Natural killer cell (primary cell): ENCODE results near the gene GCNT1. TPM values are rescaled to one million over a fixed set of nuclear protein-coding genes. Genes with fewer than 3 reads are reported as not detected.

Experiments used
- ATAC-seq, 3 donors: fragments of 150-1000 bp in 2 of 3; fragments of 200-7000 bp in 1 of 3; cut with Tn5 transposase; 1 replicate in 1 of 3; 2 replicates in 2 of 3; pipeline ENCODE4 v1.10.0; 2021; ENCODE audit warnings: mild to moderate bottlenecking in 2 of 3, moderate library complexity in 2 of 3
- DNase-seq, 2 donors: peaks; one replicate each; pipeline versions ENCODE4 v3.0.0 to v3.0.0-alpha.2; 2013 to 2021; ENCODE audit warnings: mixed read lengths in 1 of 2
- H3K27ac ChIP-seq: one replicate; pipeline ENCODE4 v1.5.1; 2013; ENCODE audit warnings: mild to moderate bottlenecking, low read length
- H3K27me3 ChIP-seq: one replicate; pipeline ENCODE4 v1.6.1; 2013; ENCODE audit warnings: low read length; ENCODE audit not compliant: control insufficient read depth, insufficient read depth
- H3K36me3 ChIP-seq: one replicate; pipeline ENCODE4 v1.6.1; 2013; ENCODE audit warnings: low read length; ENCODE audit not compliant: control insufficient read depth, insufficient read depth
- H3K4me1 ChIP-seq: one replicate; pipeline ENCODE4 v1.6.1; 2013; ENCODE audit warnings: low read length; ENCODE audit not compliant: control insufficient read depth, insufficient read depth
- H3K4me3 ChIP-seq: one replicate; pipeline ENCODE4 v1.5.1; 2013; ENCODE audit warnings: low read length
- H3K9me3 ChIP-seq: one replicate; pipeline ENCODE4 v1.6.1; 2013; ENCODE audit warnings: low read length; ENCODE audit not compliant: control insufficient read depth, insufficient read depth
- H3K27ac Mint-ChIP-seq, 2 donors: one replicate each; pipeline ENCODE4 v1.8.0; 2022; ENCODE audit warnings: mild to moderate bottlenecking in 2 of 2, mixed read lengths in 2 of 2, moderate library complexity in 1 of 2
- H3K27me3 Mint-ChIP-seq, 2 donors: one replicate each; pipeline ENCODE4 v1.8.0; 2022; ENCODE audit warnings: low read depth in 2 of 2, mixed read lengths in 2 of 2
- H3K36me3 Mint-ChIP-seq: one replicate; pipeline ENCODE4 v1.8.0; 2022; ENCODE audit warnings: mixed read lengths
- H3K4me1 Mint-ChIP-seq, 2 donors: one replicate each; pipeline ENCODE4 v1.8.0; 2022; ENCODE audit warnings: mixed read lengths in 2 of 2
- H3K4me3 Mint-ChIP-seq: one replicate; pipeline ENCODE4 v1.8.0; 2022; ENCODE audit warnings: mild to moderate bottlenecking, moderate library complexity, mixed read lengths
- H3K9me3 Mint-ChIP-seq, 2 donors: one replicate each; pipeline ENCODE4 v1.8.0; 2022; ENCODE audit warnings: mixed read lengths in 2 of 2
- CTCF ChIP-seq: fragments of 200-600 bp; IDR thresholded peaks from one replicate; pipeline ENCODE4 v1.8.0; 2022; ENCODE audit warnings: antibody characterized with exemption
- WGBS: methylation state at CpG from one replicate; pipeline ENCODE4 v1.1.7; 2013; ENCODE audit warnings: missing lambda C conversion rate; ENCODE audit not compliant: insufficient coverage; 5-methylcytosine and 5-hydroxymethylcytosine counted together
- intact Hi-C: fragments of 100-400 bp; cut with micrococcal nuclease; formaldehyde crosslinking; loops from one replicate; pipeline ENCODE4 v1.14.2; 2022
- total RNA-seq, 4 donors: library from RNA; stranded (reverse); fragments of 120-200 nt in 1 of 4; gene quantifications; one replicate each; pipeline versions ENCODE4 v1.2.3 to v1.2.4, GENCODE V29; 2013 to 2022

Gene GCNT1
- total RNA-seq, 3 donors from 2014 or later (not counting 1 experiment from before 2014, with no cell fraction given) = 8.6 to 23.7 (median 18.5) TPM

GRCh38 chr9:76444322-76444929 lies 14.6 kb upstream of the GCNT1 start:
- H3K9me3 Mint-ChIP-seq = no peaks in the 10 kb centered on the region
- Histone ChIP-seq H3K4me3 (no peak overlapping the region), H3K27me3 (no peaks in the 10 kb centered on the region), H3K27ac (no peak overlapping the region), H3K9me3 (no peaks in the 10 kb centered on the region), H3K4me1 (peaks cover 4% of the 10 kb centered on the region), H3K36me3 (no peaks in the 10 kb centered on the region)
- H3K36me3 Mint-ChIP-seq = no peaks in the 10 kb centered on the region
- no peak for ATAC-seq
- H3K4me1 Mint-ChIP-seq = peaks cover 8 to 9% of the 10 kb centered on the region in 2 donors
- DNase-seq = no peak
- intact Hi-C loops = no loop called here
- no peak overlapping the region for H3K4me3 Mint-ChIP-seq
- TF ChIP-seq CTCF = no peak
- no peaks in the 10 kb centered on the region for H3K27me3 Mint-ChIP-seq
- no peak overlapping the region for H3K27ac Mint-ChIP-seq
- WGBS = 74% methylated on average over 5 of the region's 5 CpGs

- no peak for TF ChIP-seq CTCF
- Histone ChIP-seq H3K4me1 (peaks cover 4% of the 10 kb centered on the region), H3K4me3 (no peak overlapping the region), H3K36me3 (no peaks in the 10 kb centered on the region), H3K27me3 (no peaks in the 10 kb centered on the region), H3K9me3 (no peaks in the 10 kb centered on the region), H3K27ac (no peak overlapping the region)
- peaks cover 8 to 9% of the 10 kb centered on the region in 2 donors for H3K4me1 Mint-ChIP-seq
- H3K9me3 Mint-ChIP-seq = no peaks in the 10 kb centered on the region
- no peak overlapping the region for H3K27ac Mint-ChIP-seq
- no peak overlapping the region for H3K4me3 Mint-ChIP-seq
- no peaks in the 10 kb centered on the region for H3K27me3 Mint-ChIP-seq
- DNase-seq (no peak), ATAC-seq (no peak)
- intact Hi-C loops = no loop called here
- no peaks in the 10 kb centered on the region for H3K36me3 Mint-ChIP-seq
Measured at GRCh38 chr9:76445976-76446375, 13.0 kb upstream of the GCNT1 start.

- no peak for ATAC-seq
- no peak overlapping the region for H3K27ac Mint-ChIP-seq
- no peaks in the 10 kb centered on the region for H3K36me3 Mint-ChIP-seq
Measured at GRCh38 chr9:76448501-76448900, 10.5 kb upstream of the GCNT1 start.

More at GRCh38 chr9:76448501-76448900, 10.5 kb upstream of the GCNT1 start:
- H3K4me1 Mint-ChIP-seq = peaks cover 8 to 9% of the 10 kb centered on the region in 2 donors
- Histone ChIP-seq H3K27me3 (no peaks in the 10 kb centered on the region), H3K9me3 (no peaks in the 10 kb centered on the region), H3K27ac (no peak overlapping the region), H3K4me1 (peaks cover 4% of the 10 kb centered on the region), H3K4me3 (no peak overlapping the region), H3K36me3 (no peaks in the 10 kb centered on the region)
- H3K4me3 Mint-ChIP-seq = no peak overlapping the region
- intact Hi-C loops = loop anchor here (2.0 kb wide), 1 partner anchor 702 kb away; no protein-coding TSS in a partner anchor
- H3K27me3 Mint-ChIP-seq = no peaks in the 10 kb centered on the region
- no peak for TF ChIP-seq CTCF
- WGBS = 94% methylated on average over 2 of the region's 2 CpGs
- no peak for DNase-seq
- H3K9me3 Mint-ChIP-seq = no peaks in the 10 kb centered on the region
